ENCODE data around the gene CYBA. TPM values are rescaled to one million over a fixed set of nuclear protein-coding genes. Genes with fewer than 3 reads are reported as not detected.

Gene CYBA
- total and polyA plus RNA-seq, 2 of the 13 experiments (the other 11 are each of a cell fraction or from before 2014, with no cell fraction given), result 196 to 250 TPM

DNA sequence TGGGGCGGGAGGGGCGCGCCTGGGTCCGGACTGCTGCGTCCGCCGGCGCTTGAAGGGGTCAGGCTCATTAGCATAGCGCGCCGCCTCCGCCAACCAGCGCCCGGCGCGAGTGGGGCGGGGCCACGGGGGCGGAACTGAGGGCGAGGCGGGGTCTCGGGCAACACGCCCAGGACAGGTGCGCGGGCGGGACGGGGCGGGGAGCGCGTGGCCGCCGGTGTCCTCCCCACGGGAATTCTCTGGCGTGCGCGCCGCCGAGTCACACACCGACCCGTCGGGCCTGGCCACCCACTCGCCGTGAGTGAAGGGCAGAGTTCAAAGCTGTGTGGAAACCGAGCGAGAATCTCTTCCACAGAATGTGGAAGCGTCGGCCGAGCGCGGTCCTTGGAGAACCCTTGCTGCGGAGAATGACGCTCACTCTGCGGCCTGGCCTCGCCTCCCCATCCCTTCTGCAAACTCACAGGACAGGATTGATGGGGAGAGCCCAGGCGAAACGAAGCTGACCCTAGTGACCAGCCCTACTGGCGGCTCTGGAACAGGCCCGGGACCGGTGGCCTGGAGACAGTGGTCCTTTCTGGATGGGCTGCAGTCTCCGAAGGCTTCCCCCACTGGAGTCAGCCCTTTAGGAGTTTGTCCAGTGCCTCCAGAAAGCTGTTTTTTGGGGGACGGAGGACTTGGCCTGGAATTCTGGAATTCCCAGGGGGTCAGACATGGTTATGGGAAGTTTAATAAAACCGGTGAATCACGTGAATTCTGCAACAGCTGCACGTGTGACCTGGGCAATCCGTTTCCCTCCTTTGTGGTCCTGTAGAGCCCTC, 35.8 kb upstream of the CYBA start, which contains the start of gene SNAI3 (continued):
- 0 out of 2 replicates have a peak, but pooled peaks have one; percentile 65 for TF ChIP-seq ZNF605 (CRISPR knock-in tag; IDR thresholded peaks at IDR 0.05)
- no peak for TF ChIP-seq SP140L (CRISPR knock-in tag; IDR thresholded peaks at IDR 0.05; ENCODE audit: borderline replicate concordance)
- TF ChIP-seq ZNF20 (CRISPR knock-in tag; IDR thresholded peaks at IDR 0.05), result no peak
- peak; percentile 10; the same call in 1 of the 2 replicates for TF ChIP-seq ZNF501 (CRISPR knock-in tag; IDR thresholded peaks at IDR 0.05)
- TF ChIP-seq RBFOX2 (IDR thresholded peaks at IDR 0.05; ENCODE audit: low read depth, low read length), result no peak
- TF ChIP-seq ELF3 (CRISPR knock-in tag; IDR thresholded peaks at IDR 0.05), result 0 out of 2 replicates have a peak, but pooled peaks have one; percentile 17
- no peak for TF ChIP-seq CBX1 (IDR thresholded peaks at IDR 0.05; ENCODE audit: low read depth)
- TF ChIP-seq ASH2L (IDR thresholded peaks at IDR 0.05; ENCODE audit: insufficient read length, low read depth, low read length), result no peak
- TF ChIP-seq, protein P1, sequence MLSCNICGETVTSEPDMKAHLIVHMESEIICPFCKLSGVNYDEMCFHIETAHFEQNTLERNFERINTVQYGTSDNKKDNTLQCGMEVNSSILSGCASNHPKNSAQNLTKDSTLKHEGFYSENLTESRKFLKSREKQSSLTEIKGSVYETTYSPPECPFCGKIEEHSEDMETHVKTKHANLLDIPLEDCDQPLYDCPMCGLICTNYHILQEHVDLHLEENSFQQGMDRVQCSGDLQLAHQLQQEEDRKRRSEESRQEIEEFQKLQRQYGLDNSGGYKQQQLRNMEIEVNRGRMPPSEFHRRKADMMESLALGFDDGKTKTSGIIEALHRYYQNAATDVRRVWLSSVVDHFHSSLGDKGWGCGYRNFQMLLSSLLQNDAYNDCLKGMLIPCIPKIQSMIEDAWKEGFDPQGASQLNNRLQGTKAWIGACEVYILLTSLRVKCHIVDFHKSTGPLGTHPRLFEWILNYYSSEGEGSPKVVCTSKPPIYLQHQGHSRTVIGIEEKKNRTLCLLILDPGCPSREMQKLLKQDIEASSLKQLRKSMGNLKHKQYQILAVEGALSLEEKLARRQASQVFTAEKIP (CRISPR knock-in tag; IDR thresholded peaks at IDR 0.05; ENCODE audit: borderline replicate concordance), result no peak
- peak; percentile 88 for TF ChIP-seq ZNF343 (CRISPR knock-in tag; IDR thresholded peaks at IDR 0.05)
- peak; percentile 84; the same call in 1 of the 2 replicates for TF ChIP-seq ZNF274 (CRISPR knock-in tag; IDR thresholded peaks at IDR 0.05)
- peak; percentile 57; the same call in 1 of the 2 replicates for TF ChIP-seq NRL (CRISPR knock-in tag; IDR thresholded peaks at IDR 0.05; ENCODE audit: borderline replicate concordance)
- TF ChIP-seq, protein P2, sequence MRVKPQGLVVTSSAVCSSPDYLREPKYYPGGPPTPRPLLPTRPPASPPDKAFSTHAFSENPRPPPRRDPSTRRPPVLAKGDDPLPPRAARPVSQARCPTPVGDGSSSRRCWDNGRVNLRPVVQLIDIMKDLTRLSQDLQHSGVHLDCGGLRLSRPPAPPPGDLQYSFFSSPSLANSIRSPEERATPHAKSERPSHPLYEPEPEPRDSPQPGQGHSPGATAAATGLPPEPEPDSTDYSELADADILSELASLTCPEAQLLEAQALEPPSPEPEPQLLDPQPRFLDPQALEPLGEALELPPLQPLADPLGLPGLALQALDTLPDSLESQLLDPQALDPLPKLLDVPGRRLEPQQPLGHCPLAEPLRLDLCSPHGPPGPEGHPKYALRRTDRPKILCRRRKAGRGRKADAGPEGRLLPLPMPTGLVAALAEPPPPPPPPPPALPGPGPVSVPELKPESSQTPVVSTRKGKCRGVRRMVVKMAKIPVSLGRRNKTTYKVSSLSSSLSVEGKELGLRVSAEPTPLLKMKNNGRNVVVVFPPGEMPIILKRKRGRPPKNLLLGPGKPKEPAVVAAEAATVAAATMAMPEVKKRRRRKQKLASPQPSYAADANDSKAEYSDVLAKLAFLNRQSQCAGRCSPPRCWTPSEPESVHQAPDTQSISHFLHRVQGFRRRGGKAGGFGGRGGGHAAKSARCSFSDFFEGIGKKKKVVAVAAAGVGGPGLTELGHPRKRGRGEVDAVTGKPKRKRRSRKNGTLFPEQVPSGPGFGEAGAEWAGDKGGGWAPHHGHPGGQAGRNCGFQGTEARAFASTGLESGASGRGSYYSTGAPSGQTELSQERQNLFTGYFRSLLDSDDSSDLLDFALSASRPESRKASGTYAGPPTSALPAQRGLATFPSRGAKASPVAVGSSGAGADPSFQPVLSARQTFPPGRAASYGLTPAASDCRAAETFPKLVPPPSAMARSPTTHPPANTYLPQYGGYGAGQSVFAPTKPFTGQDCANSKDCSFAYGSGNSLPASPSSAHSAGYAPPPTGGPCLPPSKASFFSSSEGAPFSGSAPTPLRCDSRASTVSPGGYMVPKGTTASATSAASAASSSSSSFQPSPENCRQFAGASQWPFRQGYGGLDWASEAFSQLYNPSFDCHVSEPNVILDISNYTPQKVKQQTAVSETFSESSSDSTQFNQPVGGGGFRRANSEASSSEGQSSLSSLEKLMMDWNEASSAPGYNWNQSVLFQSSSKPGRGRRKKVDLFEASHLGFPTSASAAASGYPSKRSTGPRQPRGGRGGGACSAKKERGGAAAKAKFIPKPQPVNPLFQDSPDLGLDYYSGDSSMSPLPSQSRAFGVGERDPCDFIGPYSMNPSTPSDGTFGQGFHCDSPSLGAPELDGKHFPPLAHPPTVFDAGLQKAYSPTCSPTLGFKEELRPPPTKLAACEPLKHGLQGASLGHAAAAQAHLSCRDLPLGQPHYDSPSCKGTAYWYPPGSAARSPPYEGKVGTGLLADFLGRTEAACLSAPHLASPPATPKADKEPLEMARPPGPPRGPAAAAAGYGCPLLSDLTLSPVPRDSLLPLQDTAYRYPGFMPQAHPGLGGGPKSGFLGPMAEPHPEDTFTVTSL (CRISPR knock-in tag; IDR thresholded peaks at IDR 0.05; ENCODE audit: borderline replicate concordance), result 0 out of 2 replicates have a peak, but pooled peaks have one; percentile 20
- TF ChIP-seq ZBTB38 (CRISPR knock-in tag; IDR thresholded peaks at IDR 0.05), result peak; percentile 78
- TF ChIP-seq FOXC1 (CRISPR knock-in tag; IDR thresholded peaks at IDR 0.05; ENCODE audit: borderline replicate concordance), result peak; percentile 90; the same call in 1 of the 2 replicates
- TF ChIP-seq ZBTB39 (CRISPR knock-in tag; IDR thresholded peaks at IDR 0.05), result no peak
- TF ChIP-seq ZNF678 (CRISPR knock-in tag; IDR thresholded peaks at IDR 0.05), result peak; percentile 86
- TF ChIP-seq PTBP1 (IDR thresholded peaks at IDR 0.05; ENCODE audit: low read depth, low read length, poor library complexity, severe bottlenecking), result no peak
- peak; percentile 72 for TF ChIP-seq ZMAT3 (CRISPR knock-in tag; conservative IDR thresholded peaks at IDR 0.05)
